IMR-90 (cell line): Measurements from ENCODE around the gene ITIH5.

Source experiments
- BHLHE40 ChIP-seq: fragments of 150-350 bp; IDR thresholded peaks from 2 replicates; pipeline ENCODE4 v1.6.1; 2016; ENCODE audit warnings: mild to moderate bottlenecking, low read depth, low read length
- CEBPB ChIP-seq: IDR thresholded peaks from 2 replicates; pipeline ENCODE4 v1.6.1; 2012; ENCODE audit warnings: low read depth, low read length, improper control_type of control experiment
- CHD1 ChIP-seq: IDR thresholded peaks from 2 replicates; pipeline ENCODE4 v1.6.1; 2012; ENCODE audit warnings: low read depth, low read length, improper control_type of control experiment
- FOS ChIP-seq: fragments of 150-350 bp; IDR thresholded peaks from 2 replicates; pipeline ENCODE4 v1.6.1; 2016; ENCODE audit warnings: low read depth, low read length
- POLR2A ChIP-seq: IDR thresholded peaks from 2 replicates; pipeline ENCODE4 v1.6.1; 2012; ENCODE audit warnings: mild to moderate bottlenecking, low read depth, low read length
- RAD21 ChIP-seq: IDR thresholded peaks from 2 replicates; pipeline ENCODE4 v1.6.1; 2012; ENCODE audit warnings: low read length, improper control_type of control experiment
- RFX5 ChIP-seq: IDR thresholded peaks from 2 replicates; pipeline ENCODE4 v1.8.0; 2012; ENCODE audit warnings: low read depth, mild to moderate bottlenecking, low read length, moderate library complexity
- TF ChIP-seq, protein P1 (sequence below): conservative IDR thresholded peaks from 2 replicates; pipeline ENCODE4 v1.5.1; 2012; ENCODE audit warnings: mild to moderate bottlenecking, low read depth, low read length, improper control_type of control experiment

DNA sequence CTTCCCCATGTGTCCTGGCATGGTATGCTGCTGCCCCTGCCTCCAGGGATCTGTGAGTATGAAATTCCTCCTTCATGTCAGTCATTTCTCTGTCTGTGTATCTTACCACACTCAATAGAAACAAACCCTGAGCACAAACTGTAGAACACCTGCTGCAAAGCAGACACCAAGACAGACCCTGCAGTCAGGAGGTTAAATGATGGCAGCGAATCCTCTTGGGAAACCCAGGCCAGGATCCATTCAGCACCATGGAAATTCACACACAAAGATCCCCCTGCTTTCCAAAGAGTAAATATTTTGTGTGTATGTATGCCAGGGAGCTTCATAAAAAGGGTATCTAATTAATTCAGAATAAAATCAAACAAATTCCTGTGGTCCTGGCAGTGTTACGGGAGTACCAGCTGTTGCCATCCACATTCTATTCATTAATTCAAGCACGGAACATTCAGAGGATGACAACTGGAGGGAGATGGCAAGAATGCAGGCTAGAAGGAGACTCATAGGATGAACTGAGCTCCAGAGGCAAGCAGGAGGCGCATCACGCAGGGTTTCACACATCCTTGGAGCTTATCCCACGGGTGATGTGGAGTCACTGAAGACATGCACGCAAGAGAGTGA is 14.8 kb downstream of the ITIH5 start:
- TF ChIP-seq, protein P1, sequence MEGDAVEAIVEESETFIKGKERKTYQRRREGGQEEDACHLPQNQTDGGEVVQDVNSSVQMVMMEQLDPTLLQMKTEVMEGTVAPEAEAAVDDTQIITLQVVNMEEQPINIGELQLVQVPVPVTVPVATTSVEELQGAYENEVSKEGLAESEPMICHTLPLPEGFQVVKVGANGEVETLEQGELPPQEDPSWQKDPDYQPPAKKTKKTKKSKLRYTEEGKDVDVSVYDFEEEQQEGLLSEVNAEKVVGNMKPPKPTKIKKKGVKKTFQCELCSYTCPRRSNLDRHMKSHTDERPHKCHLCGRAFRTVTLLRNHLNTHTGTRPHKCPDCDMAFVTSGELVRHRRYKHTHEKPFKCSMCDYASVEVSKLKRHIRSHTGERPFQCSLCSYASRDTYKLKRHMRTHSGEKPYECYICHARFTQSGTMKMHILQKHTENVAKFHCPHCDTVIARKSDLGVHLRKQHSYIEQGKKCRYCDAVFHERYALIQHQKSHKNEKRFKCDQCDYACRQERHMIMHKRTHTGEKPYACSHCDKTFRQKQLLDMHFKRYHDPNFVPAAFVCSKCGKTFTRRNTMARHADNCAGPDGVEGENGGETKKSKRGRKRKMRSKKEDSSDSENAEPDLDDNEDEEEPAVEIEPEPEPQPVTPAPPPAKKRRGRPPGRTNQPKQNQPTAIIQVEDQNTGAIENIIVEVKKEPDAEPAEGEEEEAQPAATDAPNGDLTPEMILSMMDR: no peak
- TF ChIP-seq POLR2A (no peak), RFX5 (no peak), CHD1 (no peak), FOS (no peak), RAD21 (no peak), BHLHE40 (no peak), CEBPB (no peak)
